Measurements from ENCODE around the gene NXT1. TPM values are rescaled to one million over a fixed set of nuclear protein-coding genes. Genes with fewer than 3 reads are reported as not detected.
"Not testable (repeated sequence)": the region's sequence is repeated elsewhere in the genome, so short reads cannot be mapped to it uniquely, and the experiment has no call there.

The NXT1 gene
- total RNA-seq, 1 donor = 18.5 TPM

DNA sequence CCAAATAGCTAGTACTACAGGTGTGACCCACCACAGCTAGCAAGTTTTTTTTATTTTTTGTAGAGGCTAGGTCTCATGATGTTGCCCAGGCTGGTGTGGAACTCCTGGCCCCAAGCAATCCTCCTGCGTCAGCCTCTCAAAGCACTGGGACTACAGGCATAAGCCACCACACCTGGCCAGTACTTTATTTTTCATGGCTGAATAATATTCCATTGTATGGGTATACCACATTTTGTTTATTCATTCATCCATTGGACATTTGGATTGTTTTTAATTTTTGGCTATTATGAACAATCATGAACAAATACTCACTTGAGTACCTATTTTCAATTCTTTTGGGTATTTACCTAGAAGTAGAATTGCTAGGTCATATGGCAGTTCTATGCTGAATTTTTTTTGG is 7.0 kb upstream of the NXT1 start:
- Histone ChIP-seq H4K20me1 (ENCODE audit: insufficient read depth, low read length) (no peaks in the 10 kb centered on the region), H2AFZ (ENCODE audit: low read length) (no peak overlapping the region), H3K9me3 (ENCODE audit: low read depth, low read length) (no peaks in the 10 kb centered on the region), H3K27me3 (ENCODE audit: insufficient read depth, low read length) (peaks cover 7% of the 10 kb centered on the region), H3K4me3 (ENCODE audit: insufficient read depth, low read length) (no peak overlapping the region), H3K27ac (ENCODE audit: low read depth, low read length) (no peak overlapping the region), H3K36me3 (ENCODE audit: insufficient read depth, low read length) (no peaks in the 10 kb centered on the region), H3K79me2 (ENCODE audit: insufficient read depth, low read length) (no peaks in the 10 kb centered on the region), H3K4me2 (ENCODE audit: insufficient read depth, low read length) (no peak overlapping the region), H3K4me1 (ENCODE audit: insufficient read depth, low read length) (no peaks in the 10 kb centered on the region)
- DNase-seq (ENCODE audit: insufficient read length, low spot score, missing footprints) = no peak
- TF ChIP-seq, protein P1, sequence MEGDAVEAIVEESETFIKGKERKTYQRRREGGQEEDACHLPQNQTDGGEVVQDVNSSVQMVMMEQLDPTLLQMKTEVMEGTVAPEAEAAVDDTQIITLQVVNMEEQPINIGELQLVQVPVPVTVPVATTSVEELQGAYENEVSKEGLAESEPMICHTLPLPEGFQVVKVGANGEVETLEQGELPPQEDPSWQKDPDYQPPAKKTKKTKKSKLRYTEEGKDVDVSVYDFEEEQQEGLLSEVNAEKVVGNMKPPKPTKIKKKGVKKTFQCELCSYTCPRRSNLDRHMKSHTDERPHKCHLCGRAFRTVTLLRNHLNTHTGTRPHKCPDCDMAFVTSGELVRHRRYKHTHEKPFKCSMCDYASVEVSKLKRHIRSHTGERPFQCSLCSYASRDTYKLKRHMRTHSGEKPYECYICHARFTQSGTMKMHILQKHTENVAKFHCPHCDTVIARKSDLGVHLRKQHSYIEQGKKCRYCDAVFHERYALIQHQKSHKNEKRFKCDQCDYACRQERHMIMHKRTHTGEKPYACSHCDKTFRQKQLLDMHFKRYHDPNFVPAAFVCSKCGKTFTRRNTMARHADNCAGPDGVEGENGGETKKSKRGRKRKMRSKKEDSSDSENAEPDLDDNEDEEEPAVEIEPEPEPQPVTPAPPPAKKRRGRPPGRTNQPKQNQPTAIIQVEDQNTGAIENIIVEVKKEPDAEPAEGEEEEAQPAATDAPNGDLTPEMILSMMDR (IDR thresholded peaks at IDR 0.05; ENCODE audit: extremely low read depth, low read depth, low read length) = no peak

DNA sequence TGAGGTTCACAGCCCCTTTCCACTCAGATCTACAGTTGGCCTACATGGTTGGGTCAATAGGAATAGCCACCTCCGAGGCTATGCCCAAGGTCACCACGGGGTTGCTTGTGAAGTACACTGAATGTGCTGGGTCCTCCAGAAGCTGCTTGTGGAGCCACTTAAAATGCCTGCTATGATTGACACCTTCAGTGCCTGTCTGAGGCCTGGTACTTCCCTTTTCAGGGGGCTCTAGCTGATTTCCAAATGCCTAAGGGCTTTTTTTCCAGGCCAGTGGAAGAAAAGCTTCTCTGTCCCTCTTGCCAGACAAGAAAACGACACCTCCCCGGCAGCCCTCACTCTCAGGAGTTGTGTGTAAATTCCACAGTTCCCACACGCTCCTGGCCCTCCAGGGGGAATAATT is 6.3 kb upstream of the NXT1 start:
- Histone ChIP-seq H3K4me1 (ENCODE audit: insufficient read depth, low read length) (peaks cover 3% of the 10 kb centered on the region), H3K36me3 (ENCODE audit: insufficient read depth, low read length) (no peaks in the 10 kb centered on the region), H2AFZ (ENCODE audit: low read length) (no peak overlapping the region), H3K27ac (ENCODE audit: low read depth, low read length) (no peak overlapping the region), H3K27me3 (ENCODE audit: insufficient read depth, low read length) (peaks cover 7% of the 10 kb centered on the region), H4K20me1 (ENCODE audit: insufficient read depth, low read length) (no peaks in the 10 kb centered on the region), H3K4me3 (ENCODE audit: insufficient read depth, low read length) (no peak overlapping the region), H3K9me3 (ENCODE audit: low read depth, low read length) (no peaks in the 10 kb centered on the region), H3K79me2 (ENCODE audit: insufficient read depth, low read length) (no peaks in the 10 kb centered on the region), H3K4me2 (ENCODE audit: insufficient read depth, low read length) (no peak overlapping the region)
- TF ChIP-seq, protein P1 (IDR thresholded peaks at IDR 0.05; ENCODE audit: extremely low read depth, low read depth, low read length) = no peak
- DNase-seq (ENCODE audit: insufficient read length, low spot score, missing footprints) = peak; percentile 69

DNA sequence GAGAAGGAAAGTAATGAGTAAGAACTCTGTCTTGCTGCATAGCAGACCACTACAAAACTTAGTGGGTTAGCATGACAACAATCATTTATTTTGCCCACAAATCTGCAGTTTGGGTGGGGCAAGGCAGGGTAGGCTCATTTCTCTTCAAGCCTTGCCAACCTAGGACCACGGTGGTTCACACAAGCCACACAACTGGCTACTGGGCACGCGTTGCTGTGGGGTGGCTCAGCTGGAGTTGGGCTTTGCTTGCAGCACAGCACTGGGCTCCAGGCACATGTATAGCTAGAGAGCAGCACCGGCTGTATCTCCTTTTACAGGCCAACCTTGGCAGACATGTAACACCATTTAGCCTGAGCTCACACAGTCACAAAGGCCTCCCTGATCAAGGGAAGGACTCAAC is 4.6 kb upstream of the NXT1 start:
- peaks cover 6% of the 10 kb centered on the region for H3K4me1 ChIP-seq (ENCODE audit: insufficient read depth, low read length)
- no peak overlapping the region for H3K4me2 ChIP-seq (ENCODE audit: insufficient read depth, low read length)
- no peak for DNase-seq (ENCODE audit: insufficient read length, low spot score, missing footprints)
- H3K4me3 ChIP-seq (ENCODE audit: insufficient read depth, low read length) = no peak overlapping the region
- H3K27me3 ChIP-seq (ENCODE audit: insufficient read depth, low read length) = peaks cover 7% of the 10 kb centered on the region
- H2AFZ ChIP-seq (ENCODE audit: low read length) = no peak overlapping the region
- TF ChIP-seq, protein P1 (IDR thresholded peaks at IDR 0.05; ENCODE audit: extremely low read depth, low read depth, low read length) = no peak
- H4K20me1 ChIP-seq (ENCODE audit: insufficient read depth, low read length) = no peaks in the 10 kb centered on the region
- peaks cover 4% of the 10 kb centered on the region for H3K79me2 ChIP-seq (ENCODE audit: insufficient read depth, low read length)
- no peaks in the 10 kb centered on the region for H3K9me3 ChIP-seq (ENCODE audit: low read depth, low read length)
- H3K36me3 ChIP-seq (ENCODE audit: insufficient read depth, low read length) = no peaks in the 10 kb centered on the region
- no peak overlapping the region for H3K27ac ChIP-seq (ENCODE audit: low read depth, low read length)

DNA sequence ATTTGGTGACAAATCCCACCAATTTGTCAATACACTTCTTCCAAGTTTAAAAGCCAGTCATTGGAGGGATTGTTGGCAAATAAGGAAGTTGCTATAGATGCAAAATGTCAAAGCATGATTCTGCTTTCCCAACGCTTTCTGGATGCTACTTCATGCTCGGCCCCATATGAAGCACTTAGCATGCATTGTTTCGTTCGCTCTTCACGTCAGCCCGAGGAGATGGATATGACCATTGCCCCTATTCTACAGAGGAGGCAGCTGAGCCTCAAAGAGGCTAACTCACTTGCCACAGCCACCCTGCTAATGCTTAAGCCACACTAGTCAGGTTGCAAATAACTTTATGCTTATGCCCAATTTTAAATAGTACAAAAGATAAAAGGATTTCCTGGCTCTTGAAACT is 2.8 kb upstream of the NXT1 start:
- H3K27me3 ChIP-seq (ENCODE audit: insufficient read depth, low read length) = no peaks in the 10 kb centered on the region
- peak; percentile 69 for DNase-seq (ENCODE audit: insufficient read length, low spot score, missing footprints)
- peaks cover 3% of the 10 kb centered on the region for H4K20me1 ChIP-seq (ENCODE audit: insufficient read depth, low read length)
- H3K36me3 ChIP-seq (ENCODE audit: insufficient read depth, low read length) = no peaks in the 10 kb centered on the region
- H2AFZ ChIP-seq (ENCODE audit: low read length) = no peak overlapping the region
- peaks cover 13% of the 10 kb centered on the region for H3K4me1 ChIP-seq (ENCODE audit: insufficient read depth, low read length)
- no peak overlapping the region for H3K27ac ChIP-seq (ENCODE audit: low read depth, low read length)
- H3K9me3 ChIP-seq (ENCODE audit: low read depth, low read length) = no peaks in the 10 kb centered on the region
- H3K4me2 ChIP-seq (ENCODE audit: insufficient read depth, low read length) = no peak overlapping the region
- H3K4me3 ChIP-seq (ENCODE audit: insufficient read depth, low read length) = no peak overlapping the region
- TF ChIP-seq, protein P1 (IDR thresholded peaks at IDR 0.05; ENCODE audit: extremely low read depth, low read depth, low read length) = no peak
- H3K79me2 ChIP-seq (ENCODE audit: insufficient read depth, low read length) = peaks cover 22% of the 10 kb centered on the region

DNA sequence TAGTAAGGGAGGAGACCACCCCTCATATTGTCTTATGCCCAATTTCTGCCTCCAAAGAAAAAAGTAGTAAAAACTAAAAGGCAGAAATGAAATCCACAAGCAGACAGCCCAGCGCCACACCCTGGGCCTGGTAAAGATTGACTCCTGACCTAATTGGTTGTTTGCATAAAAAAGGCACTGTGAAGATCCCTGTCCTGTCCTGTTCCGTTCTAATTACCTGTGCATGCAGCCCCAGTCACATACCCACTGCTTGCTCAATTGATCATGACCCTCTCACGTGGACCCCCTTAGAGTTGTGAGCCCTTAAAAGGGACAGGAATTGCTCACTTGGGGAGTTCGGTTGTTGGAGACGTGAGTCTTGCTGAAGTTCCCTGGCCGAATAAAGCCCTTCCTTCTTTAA is 2.1 kb upstream of the NXT1 start:
- H3K4me2 ChIP-seq (ENCODE audit: insufficient read depth, low read length); H3K9me3 ChIP-seq (ENCODE audit: low read depth, low read length); DNase-seq (ENCODE audit: insufficient read length, low spot score, missing footprints); H3K27ac ChIP-seq (ENCODE audit: low read depth, low read length); H3K4me3 ChIP-seq (ENCODE audit: insufficient read depth, low read length); H2AFZ ChIP-seq (ENCODE audit: low read length); H3K36me3 ChIP-seq (ENCODE audit: insufficient read depth, low read length); H4K20me1 ChIP-seq (ENCODE audit: insufficient read depth, low read length); H3K27me3 ChIP-seq (ENCODE audit: insufficient read depth, low read length): not testable (repeated sequence)
- H3K4me1 ChIP-seq (ENCODE audit: insufficient read depth, low read length) = peaks cover 13% of the 10 kb centered on the region
- H3K79me2 ChIP-seq (ENCODE audit: insufficient read depth, low read length) = peaks cover 29% of the 10 kb centered on the region
